Smooth muscle cell (in vitro differentiated cells): ENCODE results near the gene CNTNAP2. TPM values are rescaled to one million over a fixed set of nuclear protein-coding genes. Genes with fewer than 3 reads are reported as not detected.
A peak's percentile ranks its signal among the peaks of the same experiment; 100 is the strongest.
"Not testable (repeated sequence)": the region's sequence is repeated elsewhere in the genome, so short reads cannot be mapped to it uniquely, and the experiment has no call there.

Experiments
- DNase-seq: peaks from one replicate; lab custom pipeline; 2025; ENCODE audit not compliant: unreplicated experiment; lab: John Stamatoyannopoulos, UW
- H2AFZ ChIP-seq: fragments of 200-600 bp; sonication (generic); 2 replicates; pipeline ENCODE4 v1.6.0; 2016; ENCODE audit warnings: antibody characterized with exemption, low read depth, mild to moderate bottlenecking
- H3F3A ChIP-seq: fragments of 200-600 bp; sonication (generic); 2 replicates; pipeline ENCODE4 v1.6.0; 2017; ENCODE audit warnings: antibody characterized with exemption, low read depth
- H3K27ac ChIP-seq: fragments of 200-600 bp; sonication (generic); 2 replicates; pipeline ENCODE4 v1.5.1; 2016; ENCODE audit warnings: low read depth, mild to moderate bottlenecking
- H3K27me3 ChIP-seq: fragments of 200-600 bp; sonication (generic); 2 replicates; pipeline ENCODE4 v1.6.1; 2016; ENCODE audit warnings: low read depth, mild to moderate bottlenecking
- H3K36me3 ChIP-seq: fragments of 200-600 bp; sonication (generic); 2 replicates; pipeline ENCODE4 v1.5.1; 2016; ENCODE audit warnings: low read depth
- H3K4me1 ChIP-seq: fragments of 200-600 bp; sonication (generic); 2 replicates; pipeline ENCODE4 v1.5.1; 2016; ENCODE audit warnings: low read depth
- H3K4me2 ChIP-seq: fragments of 200-600 bp; sonication (generic); 2 replicates; pipeline ENCODE4 v1.6.0; 2016; ENCODE audit warnings: mild to moderate bottlenecking
- H3K4me3 ChIP-seq: fragments of 200-600 bp; sonication (generic); 2 replicates; pipeline ENCODE4 v1.5.1; 2016; ENCODE audit warnings: mild to moderate bottlenecking
- H3K79me2 ChIP-seq: fragments of 200-600 bp; sonication (generic); 2 replicates; pipeline ENCODE4 v1.6.0; 2016; ENCODE audit warnings: low read depth, mild to moderate bottlenecking
- H3K9ac ChIP-seq: fragments of 200-600 bp; sonication (generic); 2 replicates; pipeline ENCODE4 v1.6.0; 2016; ENCODE audit warnings: low read depth
- H3K9me3 ChIP-seq: fragments of 200-600 bp; sonication (generic); replicated peaks from 2 replicates; pipeline ENCODE4 v1.5.1; 2016; ENCODE audit warnings: low read depth
- H4K20me1 ChIP-seq: fragments of 200-600 bp; sonication (generic); 2 replicates; pipeline ENCODE4 v1.6.0; 2016; ENCODE audit warnings: low read depth
- CTCF ChIP-seq: fragments of 200-600 bp; sonication (generic); IDR thresholded peaks from 2 replicates; pipeline ENCODE4 v1.5.1; 2017; ENCODE audit warnings: borderline replicate concordance, mild to moderate bottlenecking, antibody characterized with exemption; ENCODE audit not compliant: insufficient read depth, poor library complexity, severe bottlenecking
- WGBS: methylation state at CpG from one replicate; pipeline ENCODE4 v1.1.7; 2016; ENCODE audit warnings: low lambda C conversion rate; 5-methylcytosine and 5-hydroxymethylcytosine counted together
- polyA plus RNA-seq: library from polyadenylated mRNA; unstranded; fragments of >200 nt; fragmentation: Nextera tagmentation; extraction: Ambion mirVana; gene quantifications from 2 replicates; pipeline ENCODE4 v1.2.1, GENCODE V29; 2016
- total RNA-seq: library from RNA; depleted of rRNA; stranded (reverse); fragments of >200 nt; gene quantifications from 2 replicates; pipeline ENCODE4 v1.2.3, GENCODE V29; 2014

Gene CNTNAP2
- total and polyA plus RNA-seq, 2 experiments from 2014 or later: 1.7 to 9.0 TPM

GRCh38 chr7:148445260-148446044 lies 2328.9 kb downstream of the CNTNAP2 start:
- Histone ChIP-seq H2AFZ (no peak overlapping the region), H3K27ac (no peak overlapping the region), H4K20me1 (no peaks in the 10 kb centered on the region), H3K27me3 (no peaks in the 10 kb centered on the region), H3K4me2 (no peak overlapping the region), H3K9ac (no peak overlapping the region), H3K9me3 (no peaks in the 10 kb centered on the region), H3K4me3 (no peak overlapping the region), H3K4me1 (no peaks in the 10 kb centered on the region), H3F3A (no peaks in the 10 kb centered on the region), H3K79me2 (no peaks in the 10 kb centered on the region), H3K36me3 (no peaks in the 10 kb centered on the region)
- TF ChIP-seq CTCF: no peak
- no peak for DNase-seq
- WGBS: 98% methylated on average over 37 of the region's 42 CpGs

- peak overlapping the region; percentile 19 for H3K27ac ChIP-seq
- no peak overlapping the region for H3K4me3 ChIP-seq
- H3F3A ChIP-seq: no peaks in the 10 kb centered on the region
- no peaks in the 10 kb centered on the region for H3K4me1 ChIP-seq
- WGBS: 49% methylated on average over 4 of the region's 4 CpGs
- H3K4me2 ChIP-seq: no peak overlapping the region
- H4K20me1 ChIP-seq: no peaks in the 10 kb centered on the region
- no peaks in the 10 kb centered on the region for H3K27me3 ChIP-seq
- H3K9me3 ChIP-seq: no peaks in the 10 kb centered on the region
- no peak for DNase-seq
- no peaks in the 10 kb centered on the region for H3K79me2 ChIP-seq
- H3K9ac ChIP-seq: no peak overlapping the region
- no peak for TF ChIP-seq CTCF
- H3K36me3 ChIP-seq: no peaks in the 10 kb centered on the region
- peak overlapping the region; percentile 26 for H2AFZ ChIP-seq
These were observed 2330.7 kb downstream of the CNTNAP2 start for GRCh38 chr7:148447221-148447849.

- DNase-seq, H3K9ac ChIP-seq, H3K27me3 ChIP-seq, H3K4me1 ChIP-seq, H3K4me2 ChIP-seq, H3K9me3 ChIP-seq, H3K36me3 ChIP-seq, H3F3A ChIP-seq, H3K79me2 ChIP-seq, H4K20me1 ChIP-seq, H3K27ac ChIP-seq, H3K4me3 ChIP-seq, H2AFZ ChIP-seq: not testable (repeated sequence)
- 87% methylated on average over 8 of the region's 8 CpGs for WGBS
These were observed 2334.9 kb downstream of the CNTNAP2 start for GRCh38 chr7:148451526-148451925.

GRCh38 chr7:148456351-148456750 lies 2339.8 kb downstream of the CNTNAP2 start:
- no peak for TF ChIP-seq CTCF
- H3K9ac ChIP-seq: no peak overlapping the region
- no peaks in the 10 kb centered on the region for H4K20me1 ChIP-seq
- no peak overlapping the region for H3K4me2 ChIP-seq
- no peaks in the 10 kb centered on the region for H3K79me2 ChIP-seq
- DNase-seq: no peak
- H3F3A ChIP-seq: no peaks in the 10 kb centered on the region
- H3K36me3 ChIP-seq: no peaks in the 10 kb centered on the region
- H3K9me3 ChIP-seq: no peaks in the 10 kb centered on the region
- H3K27me3 ChIP-seq: no peaks in the 10 kb centered on the region
- H2AFZ ChIP-seq: no peak overlapping the region
- H3K4me3 ChIP-seq: no peak overlapping the region
- 82% methylated on average over 8 of the region's 8 CpGs for WGBS
- H3K27ac ChIP-seq: no peak overlapping the region
- no peaks in the 10 kb centered on the region for H3K4me1 ChIP-seq
